Calu3 (cell line): ENCODE measurements around the gene CYTH4. TPM values are rescaled to one million over a fixed set of nuclear protein-coding genes. Genes with fewer than 3 reads are reported as not detected.

Source experiments
- BruUV-seq: library from RNA; stranded (reverse); fragments of 400-500 nt; replicated peaks from 2 replicates; lab custom pipeline; 2021; lab: Mats Ljungman, UMichigan
- CTCF ChIA-PET: fragments of 300-600 bp; sonication (Branson Sonifier 250); formaldehyde crosslinking; loops from one replicate; lab custom pipeline; 2022; ENCODE audit warnings: antibody characterized with exemption; lab: Charles Lee
- DNase-seq: peaks from one replicate; pipeline ENCODE4 v3.0.0; 2022
- H3K27ac Mint-ChIP-seq: one replicate; pipeline ENCODE4 v1.8.0; 2022; ENCODE audit warnings: mixed read lengths; ENCODE audit not compliant: unreplicated experiment
- H3K27me3 Mint-ChIP-seq: one replicate; pipeline ENCODE4 v1.8.0; 2022; ENCODE audit warnings: mixed read lengths; ENCODE audit not compliant: unreplicated experiment
- H3K36me3 Mint-ChIP-seq: one replicate; pipeline ENCODE4 v1.8.0; 2022; ENCODE audit warnings: mild to moderate bottlenecking, moderate library complexity, mixed read lengths; ENCODE audit not compliant: insufficient read depth, unreplicated experiment
- H3K4me1 Mint-ChIP-seq: one replicate; pipeline ENCODE4 v1.8.0; 2022; ENCODE audit warnings: mild to moderate bottlenecking, low read depth, mixed read lengths; ENCODE audit not compliant: unreplicated experiment
- H3K4me3 Mint-ChIP-seq: one replicate; pipeline ENCODE4 v1.8.0; 2022; ENCODE audit warnings: mild to moderate bottlenecking, low read depth, moderate library complexity, mixed read lengths; ENCODE audit not compliant: unreplicated experiment
- H3K9me3 Mint-ChIP-seq: one replicate; pipeline ENCODE4 v1.8.0; 2022; ENCODE audit warnings: low read depth, mixed read lengths; ENCODE audit not compliant: unreplicated experiment
- CTCF ChIP-seq: fragments of 200-600 bp; IDR thresholded peaks from one replicate; pipeline ENCODE4 v1.8.0; 2022; ENCODE audit warnings: antibody characterized with exemption; ENCODE audit not compliant: unreplicated experiment
- intact Hi-C: fragments of 100-400 bp; cut with micrococcal nuclease; formaldehyde crosslinking; loops from one replicate; pipeline ENCODE4 v1.10.0; 2022; ENCODE audit not compliant: unreplicated experiment
- total RNA-seq: library from RNA; stranded (reverse); gene quantifications from 2 replicates; pipeline ENCODE4 v1.2.3, GENCODE V29; 2022

CYTH4 gene
- total RNA-seq, 1 experiment from 2014 or later, result 0.38 TPM

- CTCF ChIA-PET, result no interaction called here
- BruUV-seq, result no TSS peak
- Mint-ChIP-seq H3K27me3 (peaks cover 34% of the 10 kb centered on the region), H3K36me3 (no peaks in the 10 kb centered on the region), H3K4me3 (no peak overlapping the region), H3K27ac (no peak overlapping the region), H3K4me1 (peaks cover 9% of the 10 kb centered on the region), H3K9me3 (no peaks in the 10 kb centered on the region)
- DNase-seq, result no peak
- intact Hi-C loops, result no loop called here
- no peak for TF ChIP-seq CTCF
Measured at GRCh38 chr22:37343863-37344734, 61.8 kb downstream of the CYTH4 start.

- TF ChIP-seq CTCF, result no peak
- Mint-ChIP-seq H3K9me3 (no peaks in the 10 kb centered on the region), H3K4me1 (peaks cover 9% of the 10 kb centered on the region), H3K36me3 (no peaks in the 10 kb centered on the region), H3K27ac (no peak overlapping the region), H3K27me3 (peaks cover 32% of the 10 kb centered on the region), H3K4me3 (no peak overlapping the region)
- intact Hi-C loops, result no loop called here
- CTCF ChIA-PET, result no interaction called here
- BruUV-seq, result no TSS peak
- no peak for DNase-seq
Measured at GRCh38 chr22:37344735-37345449, 62.6 kb downstream of the CYTH4 start.

- no peak overlapping the region for H3K4me3 Mint-ChIP-seq
- no peak overlapping the region for H3K27ac Mint-ChIP-seq
- peaks cover 1% of the 10 kb centered on the region for H3K4me1 Mint-ChIP-seq
- BruUV-seq, result no TSS peak
- TF ChIP-seq CTCF, result no peak
- no peaks in the 10 kb centered on the region for H3K9me3 Mint-ChIP-seq
- intact Hi-C loops, result no loop called here
- CTCF ChIA-PET, result interaction anchor here (0.6 kb wide), 1 partner anchor 86 kb away, joined by 3 read pairs; no protein-coding TSS in a partner anchor
- H3K36me3 Mint-ChIP-seq, result no peaks in the 10 kb centered on the region
- DNase-seq, result no peak
- H3K27me3 Mint-ChIP-seq, result peaks cover 21% of the 10 kb centered on the region
Measured at GRCh38 chr22:37345863-37346504, 63.7 kb downstream of the CYTH4 start.

GRCh38 chr22:37346505-37346895, 64.2 kb downstream of the CYTH4 start:
- no peaks in the 10 kb centered on the region for H3K9me3 Mint-ChIP-seq
- H3K36me3 Mint-ChIP-seq, result no peaks in the 10 kb centered on the region
- DNase-seq, result no peak
- CTCF ChIA-PET, result interaction anchor here (0.6 kb wide), 1 partner anchor 297 kb away, joined by 14 read pairs; no protein-coding TSS in a partner anchor
- H3K4me3 Mint-ChIP-seq, result no peak overlapping the region
- peaks cover 16% of the 10 kb centered on the region for H3K27me3 Mint-ChIP-seq
- BruUV-seq, result no TSS peak
- intact Hi-C loops, result no loop called here
- no peak for TF ChIP-seq CTCF
- H3K27ac Mint-ChIP-seq, result no peak overlapping the region
- no peaks in the 10 kb centered on the region for H3K4me1 Mint-ChIP-seq
